DND-41 (cell line): ENCODE data around the gene LSP1.

Experiments used
- ATAC-seq: fragments of 200-7000 bp; cut with Tn5 transposase; 3 replicates; pipeline ENCODE4 v1.9.1; 2021; ENCODE audit warnings: low read depth; ENCODE audit not compliant: insufficient read depth
- DNase-seq: peaks from one replicate; pipeline ENCODE4 v3.0.0-alpha.2; 2020
- H2AFZ ChIP-seq: 2 replicates; pipeline ENCODE4 v1.6.0; 2012; ENCODE audit warnings: low read depth, low read length
- H3K27ac ChIP-seq: 2 replicates; pipeline ENCODE4 v1.5.1; 2012; ENCODE audit warnings: low read length, inconsistent platforms
- H3K27me3 ChIP-seq: fragments of 200-600 bp; sonication (generic); 2 replicates; pipeline ENCODE4 v1.6.0; 2012; ENCODE audit warnings: low read length, mild to moderate bottlenecking, inconsistent platforms; ENCODE audit not compliant: insufficient read depth, poor library complexity
- H3K36me3 ChIP-seq: 2 replicates; pipeline ENCODE4 v1.5.1; 2012; ENCODE audit warnings: low read length, inconsistent platforms; ENCODE audit not compliant: insufficient read depth
- H3K4me1 ChIP-seq: 2 replicates; pipeline ENCODE4 v1.5.1; 2012; ENCODE audit warnings: mild to moderate bottlenecking, low read length; ENCODE audit not compliant: insufficient read depth
- H3K4me2 ChIP-seq: 2 replicates; pipeline ENCODE4 v1.6.0; 2012; ENCODE audit warnings: mild to moderate bottlenecking, moderate library complexity, low read length, inconsistent platforms; ENCODE audit not compliant: insufficient read depth
- H3K4me3 ChIP-seq, 2 experiments: fragments of 200-600 bp in 1 of 2; shearing (Covaris generic) in 1 of 2; 2 replicates each; pipeline ENCODE4 v1.5.1; 2012 to 2016; ENCODE audit warnings: inconsistent platforms in 2 of 2, low read length in 2 of 2, mild to moderate bottlenecking in 2 of 2, low read depth in 1 of 2, moderate library complexity in 1 of 2
- H3K79me2 ChIP-seq: 2 replicates; pipeline ENCODE4 v1.6.0; 2012; ENCODE audit warnings: low read length, inconsistent platforms; ENCODE audit not compliant: insufficient read depth
- H3K9ac ChIP-seq: 2 replicates; pipeline ENCODE4 v1.6.0; 2012; ENCODE audit warnings: low read depth, mild to moderate bottlenecking, inconsistent platforms, low read length, moderate library complexity
- H3K9me3 ChIP-seq: 2 replicates; pipeline ENCODE4 v1.5.1; 2012; ENCODE audit warnings: low read length, moderate library complexity, mild to moderate bottlenecking, inconsistent platforms; ENCODE audit not compliant: insufficient read depth, severe bottlenecking
- H4K20me1 ChIP-seq: 2 replicates; pipeline ENCODE4 v1.6.0; 2012; ENCODE audit warnings: low read length; ENCODE audit not compliant: insufficient read depth
- CTCF ChIP-seq: IDR thresholded peaks from 2 replicates; pipeline ENCODE4 v1.5.1; 2012; ENCODE audit warnings: borderline replicate concordance, low read length, moderate library complexity, mild to moderate bottlenecking; ENCODE audit not compliant: poor library complexity, severe bottlenecking; ENCODE audit errors: extremely low read depth
- EZH2 ChIP-seq: IDR thresholded peaks from 3 replicates; pipeline ENCODE4 v1.6.1; 2012; ENCODE audit warnings: borderline replicate concordance, low read depth, mild to moderate bottlenecking, moderate library complexity, low read length, inconsistent platforms; ENCODE audit not compliant: severe bottlenecking

The LSP1 gene

GRCh38 chr11:1923201-1923956 is 70.5 kb downstream of the LSP1 start:
- TF ChIP-seq EZH2 (no peak), CTCF (no peak)
- no peak overlapping the region for H3K9ac ChIP-seq
- H3K27ac ChIP-seq, result no peak overlapping the region
- no peak overlapping the region for H3K4me3 ChIP-seq
- H3K4me2 ChIP-seq, result no peak overlapping the region
- no peaks in the 10 kb centered on the region for H3K27me3 ChIP-seq
- no peaks in the 10 kb centered on the region for H4K20me1 ChIP-seq
- no peaks in the 10 kb centered on the region for H3K79me2 ChIP-seq
- ATAC-seq, result no peak
- DNase-seq, result no peak
- peaks cover 8% of the 10 kb centered on the region for H3K4me1 ChIP-seq
- no peaks in the 10 kb centered on the region for H3K36me3 ChIP-seq
- no peak overlapping the region; the same call in 1 of the 2 replicates for H2AFZ ChIP-seq
- no peaks in the 10 kb centered on the region for H3K9me3 ChIP-seq

- H3K4me3 ChIP-seq, result no peak overlapping the region
- no peak overlapping the region for H3K4me2 ChIP-seq
- H3K9me3 ChIP-seq, result no peaks in the 10 kb centered on the region
- no peaks in the 10 kb centered on the region for H3K79me2 ChIP-seq
- H3K36me3 ChIP-seq, result no peaks in the 10 kb centered on the region
- ATAC-seq, result no peak
- H3K27me3 ChIP-seq, result no peaks in the 10 kb centered on the region
- peaks cover 8% of the 10 kb centered on the region for H3K4me1 ChIP-seq
- TF ChIP-seq CTCF, result no peak
- no peak for TF ChIP-seq EZH2
- no peak overlapping the region for H3K9ac ChIP-seq
- no peak for DNase-seq
- H4K20me1 ChIP-seq, result no peaks in the 10 kb centered on the region
- H3K27ac ChIP-seq, result no peak overlapping the region
- no peak overlapping the region for H2AFZ ChIP-seq
These were observed 71.3 kb downstream of the LSP1 start for GRCh38 chr11:1924181-1924580.

GRCh38 chr11:1924646-1925372 is 71.9 kb downstream of the LSP1 start:
- H3K27me3 ChIP-seq, result no peaks in the 10 kb centered on the region
- H3K4me1 ChIP-seq, result peaks cover 8% of the 10 kb centered on the region
- no peak overlapping the region for H3K4me3 ChIP-seq
- H4K20me1 ChIP-seq, result no peaks in the 10 kb centered on the region
- H3K27ac ChIP-seq, result no peak overlapping the region
- H3K4me2 ChIP-seq, result no peak overlapping the region
- no peaks in the 10 kb centered on the region for H3K9me3 ChIP-seq
- no peak overlapping the region for H3K9ac ChIP-seq
- ATAC-seq, result no peak
- H3K36me3 ChIP-seq, result no peaks in the 10 kb centered on the region
- DNase-seq, result no peak
- H2AFZ ChIP-seq, result no peak overlapping the region
- H3K79me2 ChIP-seq, result no peaks in the 10 kb centered on the region
- TF ChIP-seq CTCF, result no peak
